Occipital lobe (tissue), 2 donors: Measurements from ENCODE around the gene RPS6KL1. TPM values are rescaled to one million over a fixed set of nuclear protein-coding genes. Genes with fewer than 3 reads are reported as not detected.

Experiments used
- DNase-seq: peaks from one replicate; lab custom pipeline; 2025; lab: John Stamatoyannopoulos, UW
- total RNA-seq: library from RNA; depleted of rRNA; stranded (reverse); fragments of >200 nt; gene quantifications from one replicate; pipeline ENCODE4 v1.2.3, GENCODE V29; 2014

RPS6KL1 gene, protein sequence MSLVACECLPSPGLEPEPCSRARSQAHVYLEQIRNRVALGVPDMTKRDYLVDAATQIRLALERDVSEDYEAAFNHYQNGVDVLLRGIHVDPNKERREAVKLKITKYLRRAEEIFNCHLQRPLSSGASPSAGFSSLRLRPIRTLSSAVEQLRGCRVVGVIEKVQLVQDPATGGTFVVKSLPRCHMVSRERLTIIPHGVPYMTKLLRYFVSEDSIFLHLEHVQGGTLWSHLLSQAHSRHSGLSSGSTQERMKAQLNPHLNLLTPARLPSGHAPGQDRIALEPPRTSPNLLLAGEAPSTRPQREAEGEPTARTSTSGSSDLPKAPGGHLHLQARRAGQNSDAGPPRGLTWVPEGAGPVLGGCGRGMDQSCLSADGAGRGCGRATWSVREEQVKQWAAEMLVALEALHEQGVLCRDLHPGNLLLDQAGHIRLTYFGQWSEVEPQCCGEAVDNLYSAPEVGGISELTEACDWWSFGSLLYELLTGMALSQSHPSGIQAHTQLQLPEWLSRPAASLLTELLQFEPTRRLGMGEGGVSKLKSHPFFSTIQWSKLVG
- 26.5 TPM for total RNA-seq

DNA sequence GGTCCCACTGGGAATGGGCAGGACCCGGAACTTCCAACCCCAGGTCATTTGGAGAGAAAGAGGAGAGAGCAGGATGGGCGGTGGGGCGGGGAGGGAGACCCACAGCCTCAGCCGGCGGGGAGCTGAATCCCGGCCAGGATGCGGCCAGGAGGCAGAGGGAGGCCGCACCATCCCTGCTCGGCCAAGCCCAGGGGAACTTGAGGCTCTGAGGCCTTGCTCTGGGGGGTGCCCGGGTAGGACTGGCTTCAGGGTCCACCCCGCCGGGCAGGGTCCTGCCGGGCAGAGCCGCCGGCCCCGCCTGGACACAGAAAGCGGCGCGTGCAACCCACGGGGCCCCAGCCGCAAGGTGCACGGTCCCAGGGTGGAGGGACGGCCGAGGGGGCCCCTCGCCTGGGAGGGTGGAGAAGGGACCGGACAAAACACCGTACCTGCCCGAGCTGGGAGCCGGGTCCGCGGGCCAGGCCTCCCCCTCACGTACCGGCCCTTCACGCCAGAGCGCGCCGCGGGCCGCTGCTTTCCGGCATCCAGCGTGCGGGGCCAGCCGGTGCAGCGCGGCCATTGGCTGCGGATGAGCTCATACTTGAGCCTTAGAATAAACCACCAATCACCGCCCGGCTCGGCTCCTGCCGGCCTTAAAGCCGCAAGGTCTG is at the start of gene RPS6KL1:
Gene RPS6KL1 (minus strand): TSS at position 509 of the 650 bp plus-strand sequence. CDS start 1,719 bp downstream, outside the sequence.
- DNase-seq = peak; percentile 87

DNA sequence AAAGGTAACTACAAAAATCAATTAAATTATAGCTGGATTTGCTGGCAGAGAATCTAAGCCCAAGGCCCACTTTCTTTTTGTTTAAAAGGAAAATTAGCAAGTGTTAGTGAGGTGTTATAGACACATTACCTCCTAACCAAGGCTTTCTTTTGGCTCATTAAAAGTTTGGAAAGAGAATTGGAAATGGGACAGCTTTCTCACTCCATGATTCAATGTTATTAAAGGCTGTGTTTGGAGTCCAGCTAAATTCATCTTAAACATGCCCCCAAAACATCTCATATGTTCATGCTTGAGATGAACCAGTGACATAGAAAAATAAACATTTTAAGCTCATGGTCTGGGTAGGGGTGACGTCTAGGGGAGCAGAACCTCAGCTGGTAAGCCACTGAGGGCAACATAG is 45.8 kb upstream of the RPS6KL1 start:
- DNase-seq = no peak

DNA sequence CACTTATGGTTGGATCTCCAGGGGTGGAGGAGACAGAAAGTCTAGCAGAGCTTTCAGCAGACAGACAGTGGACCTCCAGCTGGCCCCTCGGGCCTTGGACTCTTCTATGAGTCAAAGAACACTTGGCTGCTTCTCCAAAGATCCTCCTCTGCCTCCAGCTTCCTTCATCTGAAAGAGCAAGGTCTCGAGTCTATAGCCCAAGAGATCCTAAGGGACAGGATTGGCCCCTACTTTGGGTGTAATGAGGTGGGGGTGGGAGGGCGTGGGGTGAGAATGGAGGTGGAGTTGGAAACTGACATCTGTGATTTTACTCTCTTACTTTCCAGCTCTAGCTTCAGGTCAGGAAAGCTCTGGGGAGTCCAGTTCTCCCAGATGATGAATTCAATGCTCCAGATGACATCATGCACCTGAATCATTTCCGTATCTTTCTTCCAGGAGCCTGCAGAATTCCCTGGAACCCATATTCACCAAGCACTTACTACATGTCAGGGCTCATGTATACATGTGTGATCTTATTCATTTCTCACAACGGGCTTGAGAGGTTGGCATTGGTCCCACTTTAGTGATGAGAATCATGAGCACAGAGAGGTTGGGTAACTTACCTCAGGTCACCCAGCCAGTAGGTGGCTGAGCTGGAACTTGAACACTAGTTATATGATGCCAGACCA is 42.6 kb upstream of the RPS6KL1 start:
- no peak for DNase-seq

DNA sequence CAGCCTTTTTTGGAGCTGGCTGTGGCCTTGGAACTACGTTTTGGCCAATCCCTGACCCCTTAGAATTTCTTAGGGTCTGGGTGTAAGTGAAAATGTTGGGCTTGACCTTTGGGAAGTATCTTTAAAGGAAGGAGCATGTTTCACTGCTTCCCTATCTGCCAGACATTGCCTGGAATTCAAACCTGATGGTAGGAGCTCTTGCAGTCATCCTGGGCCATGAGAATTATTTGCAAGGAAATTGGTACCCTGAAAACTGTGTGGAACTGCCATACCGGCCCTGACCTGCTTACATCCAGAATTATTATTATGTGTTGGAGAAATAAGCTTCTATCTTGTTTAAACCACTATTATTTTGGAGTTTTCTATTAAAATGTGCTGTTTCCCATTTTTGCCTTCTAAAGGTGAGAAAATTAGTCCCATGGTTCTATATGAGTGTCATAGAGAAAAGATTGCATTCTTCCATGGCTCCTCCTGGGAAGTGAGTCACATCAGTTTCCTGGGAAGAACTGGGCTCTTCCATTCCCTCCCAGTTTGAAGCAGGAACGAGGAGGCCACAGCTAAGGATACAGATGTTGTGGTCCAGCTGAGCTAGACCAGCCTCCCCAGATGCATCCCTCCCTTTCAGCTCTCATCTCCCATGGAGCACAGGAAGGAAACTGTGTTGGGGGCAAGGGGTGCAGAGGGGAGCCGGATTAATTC is 41.9 kb upstream of the RPS6KL1 start:
- no peak for DNase-seq

DNA sequence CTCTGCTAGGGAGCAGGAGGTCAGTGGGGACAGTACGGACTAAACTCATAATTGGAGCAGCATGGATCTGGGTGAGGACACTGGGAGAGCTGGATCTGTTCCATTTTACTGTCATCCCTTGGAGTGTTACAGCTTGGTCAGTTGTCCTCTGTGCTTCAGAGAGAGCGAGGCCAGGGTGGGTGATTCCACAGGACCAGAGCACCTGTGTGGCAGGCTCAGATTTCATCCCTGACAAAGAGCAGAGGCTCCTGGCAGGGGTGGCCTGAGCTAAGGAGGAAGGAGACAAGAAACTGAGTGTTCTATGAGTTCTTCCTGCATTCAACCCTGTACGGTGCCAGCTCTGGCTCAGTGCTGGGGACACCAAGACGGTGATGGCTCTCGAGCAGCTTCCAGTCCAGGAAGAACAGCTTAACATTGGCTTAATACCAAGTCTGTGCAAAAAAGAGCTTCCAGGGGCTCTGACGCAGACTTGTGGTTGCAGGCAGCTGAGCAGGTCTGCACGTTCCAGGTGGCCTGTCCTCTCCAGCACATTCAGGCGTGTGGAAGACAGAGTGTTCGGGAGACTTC is 40.7 kb upstream of the RPS6KL1 start:
- no peak for DNase-seq

DNA sequence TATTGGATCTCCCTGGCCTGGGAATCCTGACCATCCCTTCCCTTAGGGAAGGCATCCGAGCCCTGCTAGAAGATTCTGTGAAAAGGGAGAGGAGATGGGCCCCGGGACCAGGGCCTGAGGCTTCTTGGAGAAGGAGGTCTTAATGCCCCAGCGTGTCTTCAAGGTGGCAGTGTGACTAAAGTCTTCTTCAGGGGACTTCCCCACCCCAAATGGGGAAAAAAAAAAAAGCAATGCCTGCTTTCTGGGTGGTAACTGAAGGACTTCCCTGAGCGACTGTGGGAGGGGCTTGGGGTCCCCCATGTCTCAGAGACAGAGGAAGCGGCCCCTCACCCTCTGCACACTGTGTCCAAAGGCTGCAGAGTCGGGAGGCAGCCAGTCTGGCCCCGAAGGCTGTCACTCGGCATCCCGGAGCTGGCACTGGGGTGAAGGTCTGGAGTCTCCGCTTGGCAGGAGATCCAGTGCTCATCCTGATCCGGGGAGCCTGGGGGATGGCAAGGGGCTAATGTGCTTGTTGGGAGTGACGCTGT is 40.2 kb upstream of the RPS6KL1 start:
- no peak for DNase-seq

DNA sequence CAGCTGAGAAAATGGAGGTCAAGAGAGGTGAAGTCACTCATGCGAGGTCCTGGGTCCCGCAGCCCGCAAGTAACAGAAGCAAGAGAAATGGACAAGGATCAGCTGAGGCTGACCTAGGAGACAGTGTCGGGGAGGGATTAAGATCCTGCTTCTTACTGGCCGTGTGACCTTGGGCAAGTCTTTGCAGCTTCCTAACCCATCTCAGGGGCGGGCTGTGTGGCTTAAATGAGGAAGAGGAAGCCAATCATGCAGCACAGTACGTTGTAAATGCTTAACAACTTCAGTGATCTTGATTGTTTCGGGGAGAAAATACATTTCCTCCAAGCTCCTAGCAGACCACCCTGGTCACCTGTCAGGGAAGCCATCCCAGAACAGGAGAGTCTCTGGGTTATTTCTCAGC is 39.4 kb upstream of the RPS6KL1 start:
- no peak for DNase-seq

DNA sequence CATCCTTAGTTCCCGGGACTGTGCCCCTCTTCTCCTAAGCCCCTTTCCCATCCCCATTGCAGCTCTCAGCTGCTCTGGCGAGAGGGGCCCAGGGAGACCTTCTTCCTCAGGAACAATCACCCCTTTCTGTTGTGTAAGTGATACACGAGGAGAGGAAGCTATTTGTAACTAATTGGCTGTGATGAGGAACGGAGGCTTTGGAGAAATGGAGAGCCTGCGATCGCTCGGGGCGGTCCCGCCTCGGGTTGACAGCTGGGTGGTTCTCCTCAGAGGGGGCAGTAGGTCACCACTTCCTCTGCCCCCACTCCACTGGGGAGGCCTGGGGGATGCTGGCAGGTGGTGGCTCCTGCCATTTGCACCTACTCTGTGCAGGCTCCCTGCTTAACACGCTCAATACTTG is 39.0 kb upstream of the RPS6KL1 start:
- DNase-seq = no peak

DNA sequence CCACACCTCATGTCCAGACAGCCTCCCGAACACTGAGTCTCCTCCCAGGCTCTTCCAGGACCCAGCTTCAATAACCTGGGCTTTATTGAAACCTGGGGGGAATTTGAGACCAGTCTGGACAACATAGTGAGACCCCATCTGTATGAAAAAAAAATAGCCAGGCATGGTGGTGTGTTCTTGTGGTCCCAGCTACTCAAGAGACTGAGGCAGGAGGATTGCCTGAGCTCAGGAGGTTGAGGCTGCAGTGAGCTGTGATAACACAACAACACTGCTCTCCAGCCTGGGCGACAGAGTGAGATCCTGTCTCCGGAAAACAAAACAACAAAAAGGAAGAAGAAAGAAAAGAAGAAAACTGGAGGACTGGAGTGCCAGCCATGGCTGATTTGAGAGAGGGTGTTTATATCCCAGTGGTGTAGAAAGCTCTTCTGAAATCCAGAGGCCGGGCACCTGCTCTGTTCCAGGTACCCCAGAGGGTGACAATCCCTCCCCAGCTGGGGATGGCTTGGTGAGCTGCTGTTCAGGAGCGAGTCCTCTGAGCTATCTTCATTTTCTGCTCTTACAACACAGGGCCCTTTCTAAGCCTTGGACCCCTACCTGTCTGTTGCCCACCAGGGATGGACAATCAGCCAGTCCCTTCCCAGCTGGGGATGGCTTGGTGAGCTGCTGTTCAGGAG is 38.3 kb upstream of the RPS6KL1 start:
- no peak for DNase-seq

DNA sequence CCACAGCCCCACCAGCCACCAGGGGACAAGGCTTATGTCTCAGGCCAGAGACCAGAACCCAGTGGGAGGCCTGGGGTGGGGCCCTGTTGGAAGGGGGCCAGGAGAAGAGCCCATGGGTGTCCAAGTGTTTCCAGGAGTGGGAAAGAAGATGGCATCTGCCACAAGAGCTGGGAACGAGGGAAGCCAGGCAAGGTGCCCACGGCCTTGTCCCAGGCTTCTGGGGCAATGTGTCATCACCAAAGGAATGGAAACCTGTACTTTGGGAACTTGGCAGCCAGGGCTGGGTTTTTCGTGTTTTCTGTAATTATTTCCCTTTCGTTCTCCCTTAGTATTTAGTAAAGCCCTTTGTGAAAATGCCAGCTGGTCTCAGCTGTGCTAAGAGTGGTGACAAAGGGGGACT is 37.7 kb upstream of the RPS6KL1 start:
- DNase-seq = no peak

DNA sequence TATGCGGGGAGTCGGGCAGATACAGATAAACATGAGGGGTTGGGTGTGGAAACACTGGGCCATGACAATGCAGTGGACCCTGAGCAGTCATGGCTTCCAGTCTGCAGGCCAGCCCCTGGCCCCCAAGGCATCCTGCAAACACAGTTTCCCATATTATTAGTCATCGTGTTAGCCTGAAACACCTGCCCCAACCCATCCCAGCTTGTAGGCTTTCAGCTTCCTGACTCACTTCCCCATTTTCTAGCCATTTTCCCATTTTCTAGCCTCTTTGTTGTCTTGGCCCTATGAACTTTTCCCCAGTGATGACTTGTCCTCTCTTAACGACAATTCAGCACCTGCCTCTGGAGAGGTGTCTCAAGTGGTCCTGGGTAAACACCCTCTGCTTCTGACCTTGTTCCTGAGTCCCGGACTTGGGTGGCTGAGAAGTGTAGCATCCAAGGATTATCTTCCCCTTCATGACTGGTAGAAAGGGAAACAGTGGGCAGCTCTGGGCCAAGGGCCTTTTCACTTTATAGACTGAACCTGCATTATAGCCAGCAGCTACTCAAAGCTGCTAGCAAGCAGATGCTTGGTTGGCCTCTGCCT is 36.6 kb upstream of the RPS6KL1 start:
- DNase-seq = no peak

DNA sequence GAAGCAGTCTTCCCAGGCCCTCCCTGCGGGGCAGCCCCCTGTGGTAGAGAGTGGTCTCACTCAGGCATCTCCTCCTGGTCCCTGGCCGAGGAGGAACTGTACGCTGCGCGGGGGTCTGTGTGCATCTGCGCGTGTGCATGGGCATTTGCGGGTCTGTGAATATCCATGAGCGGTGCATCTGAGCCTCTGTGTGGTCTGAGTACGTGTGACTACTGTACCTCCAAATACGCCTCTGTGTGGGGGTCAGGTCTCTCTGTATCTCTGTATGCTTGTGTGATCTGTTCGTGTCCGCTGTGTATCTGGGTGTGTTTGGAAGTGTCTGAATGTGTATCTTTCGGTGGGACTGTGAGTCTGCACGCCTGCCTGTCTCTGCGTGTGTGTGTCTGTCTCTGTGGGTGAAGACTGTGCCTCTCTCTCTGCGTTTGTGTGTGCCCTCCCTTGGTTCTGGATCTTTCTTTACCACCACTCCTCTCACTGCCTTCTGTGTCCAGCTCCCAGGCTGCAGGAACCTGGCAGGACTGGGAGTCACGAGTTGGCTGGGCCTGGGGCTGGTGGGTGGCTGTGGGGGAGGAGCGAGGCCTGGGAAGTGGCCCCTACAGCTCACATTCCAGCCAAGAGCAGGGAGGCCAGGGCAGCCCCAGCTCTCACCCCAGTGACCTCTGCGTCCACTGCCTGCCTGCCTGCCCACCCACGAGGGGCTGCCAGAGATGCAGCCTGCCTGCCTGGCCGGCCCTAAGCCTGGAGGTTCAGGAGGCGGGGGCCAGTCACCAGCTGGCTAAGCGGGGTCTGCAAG is 33.4 kb upstream of the RPS6KL1 start:
- DNase-seq = no peak

DNA sequence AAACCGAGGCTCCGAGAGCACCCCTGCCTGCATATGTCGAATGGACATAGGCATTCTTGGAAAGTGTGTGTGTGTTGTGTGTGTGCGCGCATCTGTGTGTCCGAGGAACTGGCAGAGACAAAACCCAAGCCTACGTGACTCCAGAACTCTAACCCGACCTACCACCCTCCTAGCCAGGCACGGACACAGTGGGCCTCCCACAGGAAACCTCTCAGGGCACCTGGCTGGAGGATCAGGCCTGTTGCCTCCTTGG is 32.9 kb upstream of the RPS6KL1 start:
- DNase-seq = no peak

DNA sequence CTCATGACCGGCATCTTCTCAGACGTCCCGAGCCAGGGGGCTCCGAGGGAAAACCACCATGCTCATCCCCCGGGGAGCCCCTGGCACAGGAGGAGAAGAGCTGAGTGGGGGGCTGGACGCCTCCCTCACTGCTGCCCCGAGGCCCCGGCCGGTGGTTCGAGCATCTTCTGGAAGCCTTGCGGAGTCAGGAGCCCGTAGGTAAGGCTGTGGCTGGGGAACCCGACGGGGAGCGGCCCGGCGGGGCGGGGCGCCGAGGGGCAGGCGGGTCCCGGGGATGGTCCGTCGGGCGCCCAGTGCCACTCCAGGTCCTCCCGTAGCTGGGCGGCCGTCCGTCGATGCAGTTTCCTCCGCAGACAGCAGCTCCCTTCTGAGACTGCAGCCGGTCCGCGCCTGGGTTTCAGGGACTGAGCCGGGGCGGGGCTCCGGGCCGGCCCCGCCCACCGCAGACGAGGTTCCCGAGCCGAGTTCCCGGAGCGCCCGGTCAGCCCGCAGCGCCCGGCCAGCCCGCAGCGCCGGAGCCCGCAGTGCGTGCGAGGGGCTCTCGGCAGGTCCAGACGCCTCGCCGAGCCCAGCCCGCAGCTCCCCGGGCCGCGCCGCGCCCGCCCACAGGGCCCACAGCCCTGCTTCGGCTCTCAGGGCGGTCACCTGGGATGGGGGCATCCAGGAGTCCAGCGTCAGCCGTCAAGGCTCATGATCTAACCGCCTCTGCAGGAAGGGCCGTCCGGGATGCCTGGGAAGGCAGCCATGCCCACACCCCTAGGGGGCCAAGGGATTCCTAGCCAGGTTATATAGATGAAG is 32.4 kb upstream of the RPS6KL1 start, which contains the start of gene PGF:
Gene PGF (minus strand): TSS at position 369 of the 798 bp plus-strand sequence. CDS start 355 bp downstream, at position 14.
- no peak for DNase-seq

DNA sequence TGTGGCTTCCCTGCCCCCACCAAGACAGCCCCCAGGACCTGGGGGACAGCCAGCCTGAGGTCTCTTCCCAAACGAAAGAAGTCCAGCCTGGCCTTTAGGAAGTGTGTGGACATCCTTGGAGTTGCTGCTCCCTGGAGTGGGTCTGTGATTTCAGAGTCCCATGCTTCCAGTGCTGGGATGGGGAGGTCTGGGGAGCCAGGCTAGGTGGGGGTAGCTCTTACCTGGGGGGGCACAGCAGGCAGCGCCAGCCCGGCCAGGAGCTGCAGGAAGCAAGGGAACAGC is 31.8 kb upstream of the RPS6KL1 start:
- DNase-seq = no peak

DNA sequence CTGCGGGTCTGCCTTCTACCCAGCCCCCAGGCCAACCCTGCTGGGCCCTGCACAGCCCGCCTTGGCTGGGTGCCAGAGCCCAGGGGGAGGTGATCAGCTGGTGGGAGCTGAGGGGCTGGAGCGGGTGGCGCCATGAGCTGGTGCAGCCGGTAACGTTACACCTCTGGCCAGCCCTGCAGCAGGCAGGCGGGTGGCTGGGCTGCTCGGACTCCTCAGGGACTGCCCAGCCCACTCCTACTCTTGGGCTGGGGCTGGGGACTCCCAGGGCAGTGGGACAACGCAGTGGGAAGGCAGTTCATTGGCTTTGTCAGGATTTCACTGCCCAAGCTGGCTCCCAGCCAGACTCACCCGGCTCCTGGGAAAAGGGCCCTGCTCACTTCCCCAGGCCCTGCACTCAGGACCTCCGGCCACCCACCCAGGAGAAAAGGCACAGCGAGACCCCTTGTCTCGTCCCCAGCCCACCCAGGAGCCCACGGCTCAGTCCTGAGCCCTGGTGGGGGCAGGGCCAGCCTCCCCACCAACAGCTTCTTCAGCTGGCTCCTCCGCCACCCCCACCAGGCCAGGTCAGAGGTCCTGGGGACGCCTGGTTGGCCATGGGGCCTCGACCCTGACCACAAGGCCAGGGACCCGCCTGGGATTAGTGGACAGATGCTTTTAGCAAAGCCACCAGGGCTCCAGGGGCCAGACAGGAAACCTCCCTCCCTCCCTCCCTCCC is 31.3 kb upstream of the RPS6KL1 start:
- DNase-seq = no peak

DNA sequence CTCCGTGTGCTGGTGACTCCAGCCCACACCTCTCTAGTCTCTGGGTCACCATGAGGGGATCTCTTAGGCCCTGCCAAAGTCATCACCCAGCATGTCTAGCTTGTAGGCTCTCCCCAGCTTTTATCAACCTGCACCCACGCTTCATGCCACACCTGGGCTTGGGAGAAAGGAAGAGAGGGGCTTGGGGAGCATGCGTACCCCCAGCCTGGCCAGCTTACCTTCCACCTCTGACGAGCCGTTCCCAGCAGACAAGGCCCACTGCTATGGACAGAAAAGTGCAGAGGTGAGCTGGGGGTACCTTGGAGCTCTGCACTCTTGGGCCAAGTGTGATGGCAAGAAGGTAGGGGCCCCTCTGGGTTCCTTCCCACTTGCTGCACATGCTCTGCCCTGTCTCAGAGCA is 30.6 kb upstream of the RPS6KL1 start:
- no peak for DNase-seq
